GM19395 (cell line): ENCODE results near the gene SSBP2.

Experiments used
- ATAC-seq: cut with Tn5 transposase; IDR thresholded peaks from one replicate; pipeline ENCODE4 v1.9.1; 2021; ENCODE audit warnings: mild to moderate bottlenecking, moderate library complexity; ENCODE audit not compliant: unreplicated experiment

SSBP2 gene

DNA sequence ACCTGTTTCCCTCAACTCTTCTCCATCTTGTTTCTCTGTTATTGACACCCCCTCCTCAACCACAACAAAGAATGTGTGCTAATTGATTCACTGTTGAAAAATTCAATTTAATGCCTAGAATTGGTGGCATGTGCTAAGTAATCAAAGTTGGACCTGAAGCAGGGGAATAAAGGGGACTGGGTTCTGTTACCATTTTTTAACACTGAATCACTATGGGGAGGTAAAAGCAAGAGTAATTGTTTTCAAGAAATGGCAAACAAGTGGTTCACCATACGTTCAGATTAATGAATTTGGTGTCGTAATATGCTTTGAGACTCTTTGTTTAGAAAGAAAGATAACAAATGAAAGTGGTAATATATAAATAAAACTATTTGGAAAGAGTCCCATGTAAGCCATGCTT, 17.0 kb upstream of the SSBP2 start:
- ATAC-seq: no peak

GRCh38 chr5:81767097-81767496, 16.2 kb upstream of the SSBP2 start:
- ATAC-seq: no peak

DNA sequence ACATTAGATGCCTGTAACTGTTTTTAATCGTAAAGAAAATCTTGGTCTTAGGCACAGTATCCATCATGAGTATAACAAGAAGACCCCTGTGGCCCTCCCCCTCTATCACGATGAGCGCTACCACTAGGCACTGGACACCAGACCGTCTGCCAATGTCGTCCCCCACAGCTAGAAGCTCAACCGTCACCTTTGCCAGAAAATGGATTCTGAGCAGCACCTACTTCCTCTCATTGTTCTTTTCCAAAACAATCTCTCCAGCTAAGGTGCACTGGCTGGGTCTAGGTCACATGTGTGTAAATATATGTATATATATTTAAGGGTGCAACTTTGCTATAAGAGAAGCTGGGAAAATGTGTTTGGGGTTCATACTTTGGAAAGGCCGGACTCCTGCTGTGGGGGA, 15.7 kb upstream of the SSBP2 start:
- no peak for ATAC-seq

- ATAC-seq: no peak
These were observed 12.5 kb upstream of the SSBP2 start for GRCh38 chr5:81763294-81763928.

DNA sequence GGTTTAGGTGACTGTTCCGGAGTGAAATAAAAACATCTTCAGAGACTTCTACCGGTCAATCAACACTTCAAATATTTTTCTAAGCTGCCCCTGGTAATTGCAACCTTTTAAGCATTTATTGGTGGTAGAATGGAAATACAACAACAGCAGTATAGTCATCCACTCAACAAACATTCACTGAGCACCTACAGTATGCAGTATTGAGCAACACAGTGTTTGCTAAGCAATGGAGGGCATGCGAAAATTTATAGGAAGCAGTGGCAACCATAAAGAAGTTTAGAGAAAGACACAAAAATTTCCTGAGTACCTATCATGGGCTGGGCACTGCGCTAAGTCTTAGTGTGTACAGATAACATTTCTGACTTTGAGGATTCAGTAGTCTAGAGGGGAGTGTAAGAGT, 12.0 kb upstream of the SSBP2 start:
- no peak for ATAC-seq

DNA sequence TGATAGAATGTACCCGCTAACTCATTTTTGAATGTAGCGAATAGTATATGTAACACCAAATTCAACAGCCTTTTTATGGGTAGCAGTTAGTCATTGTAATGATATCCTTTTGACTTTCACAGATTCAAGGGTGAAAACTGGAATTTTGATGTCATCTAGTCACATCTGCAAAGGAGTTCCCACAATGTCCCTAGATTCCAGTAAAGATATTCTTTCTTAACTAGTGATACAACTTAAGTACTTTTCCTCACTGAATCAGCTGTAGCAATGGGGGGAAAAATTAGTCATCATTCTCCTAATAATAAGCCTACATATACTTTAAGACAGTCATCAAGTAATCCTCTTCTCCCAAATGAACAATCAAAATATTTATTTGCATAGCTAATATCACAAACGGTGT, 11.5 kb upstream of the SSBP2 start:
- ATAC-seq: no peak

GRCh38 chr5:81761970-81762369, 11.1 kb upstream of the SSBP2 start:
- ATAC-seq: no peak

GRCh38 chr5:81761270-81761669, 10.4 kb upstream of the SSBP2 start:
- no peak for ATAC-seq

- no peak for ATAC-seq
These were observed 9.6 kb upstream of the SSBP2 start for GRCh38 chr5:81760521-81760920.

GRCh38 chr5:81759632-81760005, 8.7 kb upstream of the SSBP2 start:
- no peak for ATAC-seq

DNA sequence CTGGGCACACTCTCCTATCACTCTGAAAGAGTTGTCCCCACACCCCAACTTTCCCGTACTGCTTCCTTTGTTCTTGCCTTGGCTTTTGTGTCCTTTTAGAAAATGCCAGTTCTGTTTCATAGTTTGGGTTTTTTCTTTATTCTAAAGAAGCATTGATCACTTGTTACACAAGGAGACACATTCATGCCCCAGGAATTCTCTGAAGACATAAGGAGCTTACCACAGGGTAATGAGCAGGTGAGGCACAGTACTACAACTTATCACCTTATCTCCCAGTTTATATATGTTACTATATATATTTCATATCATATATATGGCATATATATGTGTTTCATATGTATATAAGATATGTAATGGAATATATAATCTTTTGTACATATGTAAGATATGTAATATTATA, 6.5 kb upstream of the SSBP2 start:
- ATAC-seq: no peak

DNA sequence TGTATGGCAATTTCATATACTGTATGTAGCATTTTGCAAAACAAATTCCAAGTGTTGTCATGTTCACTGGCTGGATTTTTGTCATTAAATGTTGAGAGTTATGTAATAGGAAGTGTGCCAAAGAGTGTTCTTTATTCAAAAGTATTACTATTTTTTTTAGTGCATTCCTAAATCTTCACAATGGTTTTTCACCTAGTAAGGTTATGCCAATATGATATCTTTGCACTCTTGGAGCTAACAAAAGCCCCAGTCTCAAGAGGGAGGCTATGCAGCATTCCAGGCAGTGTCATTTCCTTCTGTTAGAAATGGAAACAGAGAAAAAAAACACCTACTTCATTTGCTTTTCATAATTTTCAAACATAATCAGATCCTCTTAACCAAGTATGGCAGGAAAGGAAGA, 5.1 kb upstream of the SSBP2 start:
- no peak for ATAC-seq

DNA sequence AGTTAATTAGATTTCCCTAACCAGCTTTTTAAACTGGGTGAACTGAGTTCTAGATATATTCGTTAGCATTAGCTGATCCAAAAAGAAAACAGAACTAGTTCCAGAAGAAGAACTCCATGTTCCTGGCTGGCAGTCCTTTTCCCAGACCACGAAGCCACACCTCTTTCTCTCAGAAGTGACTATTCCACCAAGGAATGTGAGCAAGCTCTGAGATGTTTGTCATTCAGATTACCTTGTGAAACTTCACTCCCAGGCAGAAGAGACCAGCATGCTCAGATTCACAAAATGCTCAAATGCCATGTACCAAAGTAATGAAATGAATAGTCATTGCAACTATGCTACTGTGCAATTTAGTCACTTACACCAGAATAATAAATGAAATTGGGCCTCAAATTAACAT, 4.4 kb upstream of the SSBP2 start:
- no peak for ATAC-seq

DNA sequence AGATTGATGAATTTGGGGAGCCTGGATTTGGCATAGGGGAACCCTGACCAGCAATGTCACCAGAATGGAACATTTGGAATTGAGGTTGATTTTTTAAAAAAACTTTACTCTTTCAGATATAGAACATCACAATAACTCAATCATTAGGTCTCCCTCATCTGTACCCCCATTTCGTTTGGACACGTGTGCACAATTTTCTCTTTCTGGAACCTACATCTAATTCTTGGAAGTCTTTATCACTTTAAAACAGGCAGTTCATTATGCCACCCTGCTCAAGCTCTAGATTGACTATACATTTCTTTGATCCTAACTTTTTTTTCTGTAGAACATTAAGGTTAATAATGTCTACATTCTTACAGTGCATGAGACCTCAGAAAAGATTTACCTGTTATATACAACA, 3.7 kb upstream of the SSBP2 start:
- ATAC-seq: no peak

DNA sequence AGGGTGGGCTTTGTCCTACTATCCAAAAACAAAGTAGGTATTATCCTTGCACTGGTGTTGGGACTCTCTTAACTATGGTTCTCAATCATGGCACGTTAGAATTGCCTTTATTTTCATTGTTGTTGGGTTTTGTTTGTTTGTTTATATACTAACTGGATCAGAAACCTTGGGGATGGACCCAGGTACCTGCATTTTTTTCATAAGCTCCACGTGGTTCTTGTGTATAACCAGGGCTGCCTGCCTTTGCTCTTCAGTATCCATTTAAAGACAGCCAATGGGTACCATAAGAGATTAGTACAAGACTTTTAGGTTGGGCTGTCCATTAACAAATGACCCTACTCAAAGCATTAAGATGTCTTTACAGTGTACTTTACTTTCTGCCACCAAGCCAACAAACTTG, 2.5 kb upstream of the SSBP2 start:
- ATAC-seq: no peak

- ATAC-seq: no peak
These were observed 1.7 kb upstream of the SSBP2 start for GRCh38 chr5:81752644-81752963.

- no peak for ATAC-seq
These were observed 1.1 kb upstream of the SSBP2 start for GRCh38 chr5:81751836-81752643.

GRCh38 chr5:81750308-81751008, 439 bp downstream of the SSBP2 start:
- ATAC-seq: peak; percentile 10

DNA sequence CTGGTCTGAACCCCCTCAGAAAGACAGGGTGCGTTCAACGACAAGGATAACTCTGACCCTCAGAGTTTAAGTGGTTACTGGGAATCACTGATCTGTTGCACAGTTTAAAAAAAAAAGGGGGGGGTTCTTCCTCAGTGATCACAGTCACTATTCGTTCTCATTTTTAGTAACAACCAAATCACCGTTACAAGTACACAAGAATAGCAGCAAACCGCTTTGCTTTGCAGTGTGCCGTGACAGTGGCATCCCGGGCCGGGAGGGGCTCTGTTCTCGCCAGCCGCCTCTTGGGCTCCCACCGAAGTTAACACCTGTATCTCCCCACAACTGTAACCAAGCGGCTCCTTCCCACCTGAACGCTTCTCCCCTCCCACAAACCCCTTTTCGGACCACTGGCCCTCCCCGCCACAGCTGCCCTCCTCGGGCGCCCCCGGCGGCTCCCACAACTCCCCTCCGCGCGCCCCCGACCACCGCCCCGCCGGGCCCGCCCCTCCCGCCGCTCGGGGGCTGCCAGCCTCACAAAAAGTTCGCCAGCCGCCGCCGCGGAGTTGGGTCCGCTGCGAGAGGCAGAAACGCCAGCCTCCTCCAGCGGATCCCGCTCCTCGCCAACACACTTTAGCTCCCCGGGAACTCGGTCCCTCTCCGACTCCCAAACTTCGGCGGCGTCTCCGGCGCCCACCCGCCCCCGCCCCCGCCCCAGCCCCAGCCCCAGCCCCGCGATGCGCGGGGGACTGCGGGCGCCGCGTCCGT, 1.2 kb downstream of the SSBP2 start:
- peak; percentile 52 for ATAC-seq

- ATAC-seq: no peak
These were observed 1.7 kb downstream of the SSBP2 start for GRCh38 chr5:81749192-81749560.

- ATAC-seq: no peak
These were observed 2.3 kb downstream of the SSBP2 start for GRCh38 chr5:81748556-81748955.

DNA sequence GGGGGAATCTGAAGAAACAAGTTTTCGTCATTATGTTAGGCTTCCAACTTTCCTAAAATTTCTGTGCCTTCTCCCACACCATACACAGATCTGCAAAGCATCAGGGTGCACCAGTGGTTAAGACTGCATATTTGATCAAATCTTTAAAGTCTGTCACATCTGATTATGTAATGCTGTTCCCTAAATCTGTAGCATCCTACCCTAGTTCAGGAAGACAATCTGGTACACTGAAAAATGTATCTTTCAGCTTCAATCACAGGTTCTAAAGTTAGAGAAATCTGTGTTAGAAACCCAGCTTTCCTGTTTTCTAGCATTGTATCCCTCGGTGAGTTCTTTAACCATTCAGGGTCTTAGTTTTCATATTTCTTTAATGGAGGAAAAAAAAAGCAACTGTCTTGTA, 3.9 kb downstream of the SSBP2 start:
- no peak for ATAC-seq
